Stimulated activated CD8-positive, alpha-beta memory T cell treated with anti-CD3 and anti-CD28 coated beads, Interleukin-4, amount 100 ng/mL, for 4 hours (primary cell): Measurements from ENCODE around the gene MRFAP1L1.

Source experiments
- DNase-seq, 2 donors: peaks; one replicate each; pipeline ENCODE4 v3.0.0-alpha.2; 2020; ENCODE audit warnings: low read depth in 2 of 2, low spot score in 1 of 2

Gene MRFAP1L1

GRCh38 chr4:6663596-6664393 is 45.9 kb downstream of the MRFAP1L1 start:
- no peak for DNase-seq

GRCh38 chr4:6662591-6662990 is 47.1 kb downstream of the MRFAP1L1 start:
- DNase-seq, result no peak

- no peak for DNase-seq
These were observed 49.2 kb downstream of the MRFAP1L1 start for GRCh38 chr4:6660430-6660829.

GRCh38 chr4:6659897-6660296 is 49.8 kb downstream of the MRFAP1L1 start:
- DNase-seq, result no peak

- peak; percentile 14 to 30 for DNase-seq
These were observed 51.0 kb downstream of the MRFAP1L1 start for GRCh38 chr4:6658597-6659075.

- DNase-seq, result no peak
These were observed 51.5 kb downstream of the MRFAP1L1 start for GRCh38 chr4:6658209-6658595.
